Measurements from ENCODE around the gene HSPB1. TPM values are rescaled to one million over a fixed set of nuclear protein-coding genes. Genes with fewer than 3 reads are reported as not detected.

The HSPB1 gene
- total RNA-seq, 1 donor from 2014 or later: 235 TPM

GRCh38 chr7:76317782-76318487 lies 15.5 kb downstream of the HSPB1 start:
- Mint-ChIP-seq H3K4me3 (peak overlapping the region; percentile 82), H3K4me1 (peaks cover 20% of the 10 kb centered on the region), H3K36me3 (peaks cover 5% of the 10 kb centered on the region), H3K27me3 (ENCODE audit: low read depth) (no peaks in the 10 kb centered on the region), H3K9me3 (no peaks in the 10 kb centered on the region), H3K27ac (peak overlapping the region; percentile 98)
- TF ChIP-seq CTCF (IDR thresholded peaks at IDR 0.05; ENCODE audit: unreplicated experiment): no peak
- DNase-seq (ENCODE audit: low spot score in 2 of 2, unreplicated experiment in 2 of 2): peak; percentile 90 to 95

- no peak for TF ChIP-seq CTCF (IDR thresholded peaks at IDR 0.05; ENCODE audit: unreplicated experiment)
- peaks cover 7% of the 10 kb centered on the region for H3K36me3 Mint-ChIP-seq
- no peaks in the 10 kb centered on the region for H3K27me3 Mint-ChIP-seq (ENCODE audit: low read depth)
- no peak for DNase-seq (ENCODE audit: low spot score in 2 of 2, unreplicated experiment in 2 of 2)
- no peaks in the 10 kb centered on the region for H3K9me3 Mint-ChIP-seq
- H3K27ac Mint-ChIP-seq: peak overlapping the region; percentile 98
- peaks cover 20% of the 10 kb centered on the region for H3K4me1 Mint-ChIP-seq
- H3K4me3 Mint-ChIP-seq: peak overlapping the region; percentile 82
Measured at GRCh38 chr7:76318488-76319353, 16.2 kb downstream of the HSPB1 start.

GRCh38 chr7:76325092-76325491 lies 22.6 kb downstream of the HSPB1 start:
- TF ChIP-seq CTCF (IDR thresholded peaks at IDR 0.05; ENCODE audit: unreplicated experiment): no peak
- H3K36me3 Mint-ChIP-seq: peaks cover 28% of the 10 kb centered on the region
- H3K9me3 Mint-ChIP-seq: no peaks in the 10 kb centered on the region
- H3K27me3 Mint-ChIP-seq (ENCODE audit: low read depth): no peaks in the 10 kb centered on the region
- peaks cover 11% of the 10 kb centered on the region for H3K4me1 Mint-ChIP-seq
- DNase-seq (ENCODE audit: low spot score in 2 of 2, unreplicated experiment in 2 of 2): no peak
- no peak overlapping the region for H3K4me3 Mint-ChIP-seq
- H3K27ac Mint-ChIP-seq: no peak overlapping the region

- Mint-ChIP-seq H3K27ac (no peak overlapping the region), H3K27me3 (ENCODE audit: low read depth) (no peaks in the 10 kb centered on the region), H3K9me3 (no peaks in the 10 kb centered on the region), H3K4me1 (peaks cover 16% of the 10 kb centered on the region), H3K36me3 (peaks cover 31% of the 10 kb centered on the region), H3K4me3 (no peak overlapping the region)
- TF ChIP-seq CTCF (IDR thresholded peaks at IDR 0.05; ENCODE audit: unreplicated experiment): no peak
- DNase-seq (ENCODE audit: low spot score in 2 of 2, unreplicated experiment in 2 of 2): no peak
Measured at GRCh38 chr7:76325811-76326210, 23.3 kb downstream of the HSPB1 start.

- H3K27me3 Mint-ChIP-seq (ENCODE audit: low read depth): no peaks in the 10 kb centered on the region
- peaks cover 30% of the 10 kb centered on the region for H3K36me3 Mint-ChIP-seq
- no peaks in the 10 kb centered on the region for H3K9me3 Mint-ChIP-seq
- DNase-seq (ENCODE audit: low spot score in 2 of 2, unreplicated experiment in 2 of 2): no peak
- peak overlapping the region; percentile 50 for H3K27ac Mint-ChIP-seq
- peaks cover 16% of the 10 kb centered on the region for H3K4me1 Mint-ChIP-seq
- H3K4me3 Mint-ChIP-seq: no peak overlapping the region
- TF ChIP-seq CTCF (IDR thresholded peaks at IDR 0.05; ENCODE audit: unreplicated experiment): no peak
Measured at GRCh38 chr7:76326646-76327233, 24.3 kb downstream of the HSPB1 start.

Measured in mesothelial cell of epicardium (in vitro differentiated cells).